ENCODE results near the gene FAH.

GRCh38 chr15:80109388-80109787 is 43.4 kb upstream of the FAH start:
- no peak for TF ChIP-seq EZH2 (IDR thresholded peaks at IDR 0.05; ENCODE audit: insufficient read depth, low read length)
- TF ChIP-seq, protein P1, sequence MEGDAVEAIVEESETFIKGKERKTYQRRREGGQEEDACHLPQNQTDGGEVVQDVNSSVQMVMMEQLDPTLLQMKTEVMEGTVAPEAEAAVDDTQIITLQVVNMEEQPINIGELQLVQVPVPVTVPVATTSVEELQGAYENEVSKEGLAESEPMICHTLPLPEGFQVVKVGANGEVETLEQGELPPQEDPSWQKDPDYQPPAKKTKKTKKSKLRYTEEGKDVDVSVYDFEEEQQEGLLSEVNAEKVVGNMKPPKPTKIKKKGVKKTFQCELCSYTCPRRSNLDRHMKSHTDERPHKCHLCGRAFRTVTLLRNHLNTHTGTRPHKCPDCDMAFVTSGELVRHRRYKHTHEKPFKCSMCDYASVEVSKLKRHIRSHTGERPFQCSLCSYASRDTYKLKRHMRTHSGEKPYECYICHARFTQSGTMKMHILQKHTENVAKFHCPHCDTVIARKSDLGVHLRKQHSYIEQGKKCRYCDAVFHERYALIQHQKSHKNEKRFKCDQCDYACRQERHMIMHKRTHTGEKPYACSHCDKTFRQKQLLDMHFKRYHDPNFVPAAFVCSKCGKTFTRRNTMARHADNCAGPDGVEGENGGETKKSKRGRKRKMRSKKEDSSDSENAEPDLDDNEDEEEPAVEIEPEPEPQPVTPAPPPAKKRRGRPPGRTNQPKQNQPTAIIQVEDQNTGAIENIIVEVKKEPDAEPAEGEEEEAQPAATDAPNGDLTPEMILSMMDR (IDR thresholded peaks at IDR 0.05; ENCODE audit: insufficient read depth, low read depth, low read length) = no peak

Measured in astrocyte (in vitro differentiated cells and primary cell).